Measurements from ENCODE around the gene AWAT2.

The AWAT2 gene

DNA sequence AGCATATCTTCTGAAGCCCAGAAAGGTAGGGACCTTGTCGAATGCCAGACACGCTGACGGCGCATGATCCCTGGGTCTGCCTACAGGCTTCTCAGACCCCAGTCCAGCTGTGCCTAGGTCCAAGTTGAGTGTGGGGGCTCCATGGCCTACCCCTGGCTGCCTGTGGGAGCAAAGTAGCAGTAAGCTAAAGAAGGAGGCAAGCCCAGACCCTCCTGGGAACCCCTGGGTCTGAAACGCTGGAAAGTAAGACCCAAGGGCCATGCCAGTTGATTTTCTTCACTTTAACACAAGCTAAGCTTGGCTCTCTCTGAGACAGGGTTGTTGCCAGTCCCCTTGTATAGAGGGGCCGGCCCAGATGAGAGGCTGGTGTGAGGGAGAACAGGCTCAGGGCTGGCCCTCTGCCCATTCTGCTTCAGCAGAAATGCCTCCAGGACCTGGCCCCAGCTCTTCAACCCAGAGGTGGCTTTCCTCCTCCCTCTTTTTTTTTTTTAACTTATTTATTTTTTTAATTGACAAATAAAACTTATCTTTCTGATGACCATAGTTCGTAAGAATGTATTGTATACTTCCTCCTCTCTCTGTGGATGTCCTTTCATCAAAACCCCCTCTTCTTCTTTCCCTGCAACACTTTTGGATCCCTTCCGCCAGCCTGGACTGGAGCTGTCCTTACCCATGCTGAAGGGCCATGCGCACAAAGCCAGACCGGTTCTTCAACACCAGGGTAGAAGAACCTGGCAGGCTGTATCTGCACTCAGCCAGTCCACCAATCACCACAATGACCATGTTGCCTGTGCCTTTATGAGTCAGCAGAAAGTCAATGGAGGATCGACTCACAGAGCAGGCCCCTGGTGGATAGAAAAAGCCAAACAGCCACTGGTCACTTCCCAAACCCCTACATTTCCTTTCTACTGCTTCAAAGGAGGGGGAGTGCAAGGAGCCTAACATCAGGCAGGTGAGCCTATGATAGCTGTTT lies 7.1 kb downstream of the AWAT2 start:
- no peak for DNase-seq (ENCODE audit: low read depth)

DNA sequence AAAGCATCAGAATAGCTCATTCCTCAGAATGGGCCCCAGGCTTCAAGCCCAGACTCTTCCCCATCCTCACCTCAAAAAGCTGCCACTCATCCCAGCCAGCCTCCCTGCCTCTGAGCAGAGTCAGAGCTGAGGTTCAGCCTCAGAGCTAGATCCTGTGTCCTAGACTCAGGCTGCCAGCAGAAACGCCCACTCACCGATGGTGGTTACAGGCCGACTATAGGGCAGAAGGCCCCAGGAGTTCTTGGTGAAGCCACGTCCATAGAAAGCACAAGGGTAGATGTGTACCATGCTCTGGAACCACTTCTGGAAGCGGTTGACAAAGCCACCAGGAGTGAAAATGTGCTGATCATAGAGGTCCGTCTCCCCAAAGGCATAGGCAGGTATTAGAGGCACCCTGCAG lies 7.7 kb downstream of the AWAT2 start:
- DNase-seq (ENCODE audit: low read depth): no peak

GRCh38 chrX:70039758-70040157 lies 10.0 kb downstream of the AWAT2 start:
- DNase-seq (ENCODE audit: low read depth): no peak

DNA sequence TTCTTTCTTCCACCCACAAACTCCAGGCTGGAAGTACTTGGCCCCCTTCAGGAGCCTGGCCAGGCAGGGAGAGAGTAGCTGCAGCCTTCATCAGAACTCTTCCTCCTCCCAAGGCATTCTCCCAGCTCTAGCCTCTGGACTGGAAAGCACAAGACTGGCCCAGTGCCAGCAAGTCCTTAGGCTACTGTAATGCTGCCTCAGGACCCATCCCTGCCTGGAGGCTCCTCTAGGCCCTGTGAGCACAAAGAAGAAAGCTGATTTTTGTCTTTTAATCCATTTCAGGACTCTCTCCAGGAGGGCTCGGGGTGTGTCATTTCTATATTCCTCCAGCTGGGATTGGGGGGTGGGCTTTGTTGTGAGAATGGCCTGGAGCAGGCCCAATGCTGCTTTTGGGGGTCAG lies 10.8 kb downstream of the AWAT2 start:
- no peak for DNase-seq (ENCODE audit: low read depth)

GRCh38 chrX:70038515-70038914 lies 11.2 kb downstream of the AWAT2 start:
- no peak for DNase-seq (ENCODE audit: low read depth)

DNA sequence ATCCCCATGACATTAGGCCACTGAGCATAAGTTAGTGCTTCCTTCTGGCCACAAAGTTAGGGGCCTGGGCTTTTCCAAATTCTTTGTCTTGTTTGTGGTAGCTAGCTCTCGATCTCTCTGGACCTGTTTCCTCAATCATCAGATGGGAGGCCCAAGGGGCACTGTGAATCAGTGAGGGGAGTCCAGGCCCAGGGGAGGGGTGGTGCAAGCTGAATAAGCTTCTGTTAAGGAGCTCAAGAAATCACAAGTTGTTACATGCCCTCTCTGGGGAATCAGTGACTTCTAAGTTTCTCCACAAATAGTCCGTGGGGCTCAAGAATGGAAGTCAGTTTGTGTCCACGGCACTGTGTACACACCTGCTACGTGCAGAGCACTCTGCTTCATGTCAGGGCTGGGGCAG lies 15.1 kb downstream of the AWAT2 start:
- DNase-seq (ENCODE audit: low read depth): no peak

DNA sequence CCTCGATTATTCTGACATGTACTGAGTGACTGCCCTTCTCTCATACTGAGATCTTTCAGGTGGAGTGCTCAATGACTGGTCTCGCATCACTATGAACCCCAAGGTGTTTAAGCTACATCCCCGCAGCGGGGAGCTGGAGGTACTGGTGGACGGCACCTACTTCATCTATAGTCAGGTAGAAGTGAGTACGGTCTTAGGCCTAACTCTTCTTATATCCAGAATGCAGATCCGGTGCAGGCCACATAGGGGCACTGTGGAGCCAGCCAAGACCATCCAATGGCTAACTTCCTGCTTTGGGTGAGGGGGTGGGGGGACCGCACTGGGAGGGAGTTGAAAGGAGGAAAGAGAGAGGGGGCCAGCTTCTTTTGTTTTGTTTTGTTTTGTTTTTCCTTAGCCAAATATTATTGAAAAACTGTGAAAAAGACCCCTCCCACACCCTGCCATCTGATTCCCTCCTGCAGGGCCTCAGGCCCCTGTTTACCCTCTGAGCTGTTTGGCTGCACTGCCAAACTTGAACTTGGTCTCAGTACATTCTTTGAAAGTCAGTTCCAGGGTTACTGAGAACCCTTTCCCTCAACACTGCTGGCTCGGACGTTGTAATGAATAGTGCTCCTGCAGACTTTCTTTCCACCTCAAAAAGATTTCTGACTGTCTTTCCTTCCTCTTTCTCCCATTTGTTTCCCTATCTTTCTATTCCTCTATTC lies 16.2 kb downstream of the AWAT2 start:
- no peak for DNase-seq (ENCODE audit: low read depth)

DNA sequence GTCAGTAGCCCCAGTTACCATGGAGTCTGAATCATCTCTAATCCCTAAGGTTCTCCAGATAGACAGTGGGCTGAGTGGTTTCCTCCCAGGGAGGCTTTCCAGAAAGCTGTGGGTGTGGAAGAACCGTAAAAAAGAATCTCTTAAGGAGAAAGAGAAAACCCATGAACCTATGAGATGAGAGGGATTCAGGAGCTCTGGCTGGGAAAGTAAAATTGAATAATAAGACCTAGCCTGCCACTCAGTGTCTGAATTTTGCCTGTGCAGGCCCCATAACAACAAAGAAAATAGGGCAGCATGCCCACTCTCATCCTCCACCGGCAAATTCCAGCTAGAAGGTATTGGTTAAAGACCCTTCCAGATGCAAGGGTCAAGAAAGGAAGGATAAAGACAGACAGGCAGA lies 16.9 kb downstream of the AWAT2 start:
- DNase-seq (ENCODE audit: low read depth): no peak

GRCh38 chrX:70030301-70030767 lies 19.4 kb downstream of the AWAT2 start:
- DNase-seq (ENCODE audit: low read depth): peak; percentile 12

GRCh38 chrX:70029863-70030262 lies 19.9 kb downstream of the AWAT2 start:
- no peak for DNase-seq (ENCODE audit: low read depth)

DNA sequence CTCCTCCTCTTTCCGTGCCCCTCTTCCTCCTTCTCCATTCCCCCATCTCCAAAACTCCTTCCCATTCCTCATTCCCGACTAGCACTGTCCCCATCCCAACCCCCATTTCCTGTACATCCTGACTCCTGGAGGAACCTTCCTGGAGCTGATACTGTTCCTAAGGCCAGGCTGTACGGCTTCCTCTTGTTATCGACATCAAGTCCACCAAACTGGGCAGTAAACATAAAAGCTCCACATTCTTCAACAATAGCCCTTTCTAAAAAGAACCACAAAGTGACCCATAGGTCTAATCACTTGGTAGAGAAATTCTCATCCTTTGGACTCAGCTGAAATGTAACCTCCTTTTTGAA lies 22.9 kb downstream of the AWAT2 start:
- no peak for DNase-seq (ENCODE audit: low read depth)

DNA sequence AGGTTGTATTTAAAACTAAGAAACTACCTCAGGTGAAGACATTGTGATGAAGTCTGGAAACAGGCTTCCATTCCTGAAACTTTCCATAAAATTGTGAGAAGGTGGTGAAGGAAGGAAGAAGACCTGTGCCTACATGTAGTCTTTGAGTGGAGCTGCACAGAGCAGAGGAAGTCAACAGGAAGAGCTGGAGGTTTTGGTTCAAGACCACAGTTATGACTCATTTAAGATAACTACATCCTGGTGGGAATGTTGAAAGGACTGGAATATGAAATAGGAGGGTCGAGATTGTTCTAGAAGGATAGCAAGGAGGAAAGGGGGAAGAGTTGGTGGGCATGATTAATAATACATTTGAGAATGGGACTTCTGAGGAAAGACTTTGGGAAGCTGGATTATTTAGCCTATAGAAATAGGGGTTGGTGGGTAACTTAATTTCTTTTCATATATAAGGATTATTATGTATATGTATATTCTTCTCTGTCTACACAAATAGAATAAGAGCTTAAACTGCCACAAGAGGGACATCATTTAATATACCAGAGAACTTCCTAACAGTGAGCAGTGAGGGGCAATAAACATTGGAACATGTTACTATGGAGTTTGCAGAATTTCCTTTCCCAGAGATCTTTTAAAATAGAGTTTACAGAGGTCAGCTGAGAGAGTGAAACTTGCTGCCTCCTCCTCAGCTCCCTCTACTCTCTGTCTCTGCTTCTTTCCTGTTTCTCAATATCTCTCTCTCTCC lies 23.5 kb downstream of the AWAT2 start:
- no peak for DNase-seq (ENCODE audit: low read depth)

DNA sequence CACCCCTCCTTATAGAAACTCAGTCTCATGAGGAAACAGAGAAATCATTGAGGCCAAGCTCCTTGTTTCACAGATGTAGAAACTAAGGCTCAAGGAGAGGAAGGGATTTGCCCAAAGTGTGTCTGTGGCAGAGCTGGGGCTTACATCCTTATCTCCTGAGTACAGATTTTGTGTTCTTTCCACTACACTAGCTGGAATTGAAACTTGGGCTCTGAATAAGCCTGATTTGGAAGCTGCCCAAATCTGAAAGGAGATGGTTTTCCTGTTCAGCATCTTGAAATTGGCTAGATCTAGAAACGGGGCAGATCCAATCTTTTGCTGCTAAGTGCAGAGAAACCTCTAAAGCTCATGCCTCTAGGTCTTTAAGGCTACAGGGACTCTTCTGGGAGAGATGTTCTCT lies 24.3 kb downstream of the AWAT2 start:
- no peak for DNase-seq (ENCODE audit: low read depth)

DNA sequence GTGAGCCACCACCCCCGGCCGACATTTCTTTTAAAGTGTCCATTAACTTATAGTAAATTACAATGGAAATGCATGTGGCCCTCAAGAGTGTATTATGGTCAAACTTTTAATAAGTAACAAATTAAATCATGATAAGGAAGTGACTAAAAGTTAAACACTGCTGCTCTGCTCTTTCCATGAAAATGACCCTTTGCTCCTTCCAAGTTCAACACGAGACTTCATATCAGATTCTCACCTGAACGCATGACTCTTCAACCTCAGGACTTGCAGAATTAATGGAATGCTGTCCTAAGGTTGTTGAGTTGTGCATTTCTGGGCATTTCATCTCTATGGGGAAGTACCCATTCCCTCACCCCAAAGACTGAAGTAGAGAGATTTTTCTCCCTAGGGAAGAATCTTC lies 27.1 kb downstream of the AWAT2 start:
- DNase-seq (ENCODE audit: low read depth): no peak

- no peak for DNase-seq (ENCODE audit: low read depth)
These were observed 33.2 kb downstream of the AWAT2 start for GRCh38 chrX:70016513-70016912.

DNA sequence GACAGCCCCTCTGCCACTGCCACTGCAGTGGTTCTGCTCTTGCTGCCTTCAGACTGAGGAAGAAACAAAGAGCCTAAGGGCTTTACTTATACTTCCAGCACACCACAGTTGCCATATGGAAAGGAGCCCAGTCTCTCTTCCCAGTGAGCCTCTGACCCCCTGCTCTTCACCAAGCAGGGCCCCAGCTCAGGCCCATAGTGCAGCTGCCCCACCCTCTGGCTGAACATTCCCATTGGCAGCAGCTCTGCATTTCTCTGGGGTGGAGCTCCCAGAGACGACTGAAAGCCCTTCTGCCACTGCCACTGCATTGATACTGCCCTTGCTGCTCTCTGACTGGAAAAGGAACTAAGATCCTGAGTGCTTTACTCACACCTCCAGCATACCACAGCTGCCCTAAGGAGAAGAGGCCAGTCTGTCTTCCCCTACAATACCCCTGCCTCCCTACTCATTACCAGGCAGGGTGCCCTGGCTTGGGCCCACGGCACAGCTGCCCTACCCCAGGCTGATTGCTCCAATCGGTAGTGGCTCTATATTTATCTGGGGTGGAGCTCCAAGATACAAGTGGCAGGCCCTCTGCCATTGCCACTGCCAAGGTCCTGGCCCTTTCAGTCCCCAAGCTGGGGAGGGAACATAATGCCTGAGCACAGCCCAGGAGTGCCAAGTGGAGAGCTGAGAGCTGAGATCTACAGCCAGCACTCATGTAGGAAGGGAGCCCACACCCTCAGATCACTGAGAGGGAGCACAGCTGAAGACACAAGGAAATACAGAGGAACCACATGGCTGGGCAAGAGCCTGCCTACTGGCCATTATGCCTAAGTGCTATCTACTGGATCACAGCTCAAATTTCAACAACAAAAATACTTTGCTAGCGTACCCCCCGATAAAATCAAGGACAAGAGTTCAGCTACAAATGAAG lies 36.0 kb downstream of the AWAT2 start:
- no peak for DNase-seq (ENCODE audit: low read depth)

DNA sequence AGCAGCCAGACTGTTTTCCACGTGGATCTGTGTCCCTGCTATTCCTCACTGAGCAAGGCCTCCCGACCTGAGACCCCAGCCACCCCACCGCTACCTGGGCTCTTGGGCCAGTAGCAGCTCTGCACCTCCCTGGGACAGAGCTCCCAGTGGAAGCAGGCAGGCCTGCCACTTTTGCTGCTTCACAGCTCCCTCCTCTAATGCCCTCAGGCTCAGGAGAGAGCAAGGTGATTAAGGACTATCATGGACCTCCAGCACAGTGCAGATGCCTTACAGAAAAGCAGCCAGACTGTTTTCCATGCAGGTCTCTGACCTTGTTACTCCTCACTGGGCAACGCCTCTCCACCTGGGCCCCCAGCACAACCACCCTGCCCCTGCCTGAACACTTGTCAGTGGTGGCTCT lies 37.0 kb downstream of the AWAT2 start:
- DNase-seq (ENCODE audit: low read depth): no peak

DNA sequence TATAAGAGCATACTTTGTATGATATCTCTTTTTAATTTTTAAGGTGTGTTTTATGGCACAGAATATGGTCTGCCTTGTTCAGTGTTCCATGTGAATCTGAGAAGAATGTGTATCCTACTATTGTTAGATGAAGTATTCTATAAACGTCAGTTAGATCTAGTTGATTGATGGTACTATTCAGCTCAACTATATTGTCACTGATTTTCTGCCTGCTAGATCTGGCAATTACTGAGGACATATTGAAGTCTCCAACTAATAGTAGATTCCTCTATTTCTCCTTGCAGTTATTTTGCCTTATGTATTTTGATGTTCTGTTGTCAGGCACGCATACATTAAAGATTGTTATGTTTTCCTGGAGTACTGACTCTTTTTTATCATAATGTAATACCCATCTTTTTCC lies 39.8 kb downstream of the AWAT2 start:
- no peak for DNase-seq (ENCODE audit: low read depth)

DNA sequence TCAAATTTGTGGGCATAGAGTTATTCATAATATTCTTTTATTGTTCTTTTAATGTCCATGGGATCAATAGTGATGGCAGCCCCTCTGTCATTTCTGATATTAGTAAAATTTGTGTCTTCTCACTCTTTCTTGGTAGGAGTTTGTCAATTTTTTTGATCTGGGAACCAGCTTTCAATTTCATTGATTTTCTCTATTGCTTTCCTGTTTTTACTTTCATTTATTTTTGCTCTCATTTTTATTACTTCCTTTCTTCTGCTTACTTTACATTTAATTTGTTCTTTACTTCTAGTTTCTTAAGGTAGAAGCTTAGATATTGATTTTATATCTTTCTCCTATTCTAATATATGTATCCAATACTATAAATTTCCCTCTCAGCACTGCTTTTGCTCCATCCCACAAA lies 40.7 kb downstream of the AWAT2 start:
- DNase-seq (ENCODE audit: low read depth): no peak

DNA sequence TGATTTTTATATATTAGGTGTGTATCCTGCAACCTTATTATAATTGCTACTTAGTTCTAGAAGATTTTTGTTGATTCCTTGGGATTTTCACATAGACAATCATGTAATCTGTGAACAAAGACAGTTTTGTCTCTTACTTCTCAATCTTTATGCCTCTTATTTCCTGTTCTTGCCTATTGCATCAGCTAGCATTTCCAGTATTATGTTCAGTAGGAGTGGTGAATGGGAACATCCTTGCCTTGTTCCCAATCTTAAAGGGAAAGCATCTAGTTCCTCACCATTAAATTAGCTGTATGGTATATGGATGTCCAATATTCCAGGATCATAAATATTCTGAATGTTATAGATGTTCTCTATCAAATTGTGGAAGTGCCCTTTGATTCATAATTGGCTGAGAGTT lies 41.8 kb downstream of the AWAT2 start:
- no peak for DNase-seq (ENCODE audit: low read depth)

DNA sequence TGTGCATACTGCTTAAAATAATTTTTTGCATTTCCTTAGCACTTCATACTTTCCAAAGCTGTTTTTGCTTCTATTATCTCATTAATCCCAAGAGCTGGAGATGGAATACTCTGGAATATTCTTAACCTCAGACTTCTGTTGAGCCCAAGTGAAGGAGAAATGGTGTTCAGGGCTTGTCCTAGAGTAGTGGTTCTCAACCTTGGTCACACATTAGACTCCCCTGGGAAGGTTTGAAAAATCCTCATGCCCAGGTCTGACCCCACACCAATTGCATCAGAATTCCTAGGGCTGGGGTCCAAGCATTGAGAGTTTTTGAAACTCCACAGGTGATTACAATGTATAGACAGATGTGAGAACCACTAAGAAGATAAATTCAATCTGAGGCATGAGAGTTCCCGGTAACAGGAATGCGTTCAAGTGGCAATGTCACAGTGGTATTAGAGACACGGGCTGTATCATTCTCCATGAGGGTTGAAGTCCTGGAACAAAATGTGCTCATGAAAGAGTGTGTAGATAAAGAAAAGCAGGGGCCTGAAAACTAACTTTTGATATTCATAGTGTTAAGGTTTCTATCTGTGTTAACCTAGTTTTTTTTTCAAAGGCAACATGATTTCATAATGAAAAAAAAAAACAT lies 47.9 kb downstream of the AWAT2 start:
- no peak for DNase-seq (ENCODE audit: low read depth)
